ENCODE data around the gene KCNN1.

Gene KCNN1

DNA sequence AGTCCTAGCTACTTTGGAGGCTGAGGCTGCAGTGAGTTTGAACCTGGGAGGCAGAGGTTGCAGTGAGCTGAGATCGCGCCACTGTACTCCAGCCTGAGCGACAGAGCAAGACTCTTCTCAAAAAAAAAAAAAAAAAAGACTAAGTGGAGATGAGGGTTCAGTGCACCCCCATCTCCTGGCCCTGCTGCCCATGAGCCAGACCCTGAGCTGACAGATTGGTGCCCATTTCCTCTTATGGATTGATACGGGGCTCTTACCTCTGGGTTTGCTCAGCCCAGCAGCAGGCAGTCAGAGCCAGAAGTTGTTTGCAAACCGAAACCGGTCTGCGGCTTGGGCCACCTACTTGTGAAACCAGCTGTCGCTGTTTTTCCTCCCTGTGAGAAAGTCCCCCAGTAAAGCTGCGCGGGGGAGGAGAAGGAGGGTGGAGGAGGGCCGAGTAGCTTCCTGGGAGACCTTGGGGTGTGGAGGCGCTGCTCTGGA lies 78.0 kb downstream of the KCNN1 start:
- H3K4me3 ChIP-seq (ENCODE audit: low read depth, low read length), result peak overlapping the region; percentile 31
- no peaks in the 10 kb centered on the region for H3K27me3 ChIP-seq (ENCODE audit: insufficient read depth, low read depth, severe bottlenecking)
- TF ChIP-seq, protein P1, sequence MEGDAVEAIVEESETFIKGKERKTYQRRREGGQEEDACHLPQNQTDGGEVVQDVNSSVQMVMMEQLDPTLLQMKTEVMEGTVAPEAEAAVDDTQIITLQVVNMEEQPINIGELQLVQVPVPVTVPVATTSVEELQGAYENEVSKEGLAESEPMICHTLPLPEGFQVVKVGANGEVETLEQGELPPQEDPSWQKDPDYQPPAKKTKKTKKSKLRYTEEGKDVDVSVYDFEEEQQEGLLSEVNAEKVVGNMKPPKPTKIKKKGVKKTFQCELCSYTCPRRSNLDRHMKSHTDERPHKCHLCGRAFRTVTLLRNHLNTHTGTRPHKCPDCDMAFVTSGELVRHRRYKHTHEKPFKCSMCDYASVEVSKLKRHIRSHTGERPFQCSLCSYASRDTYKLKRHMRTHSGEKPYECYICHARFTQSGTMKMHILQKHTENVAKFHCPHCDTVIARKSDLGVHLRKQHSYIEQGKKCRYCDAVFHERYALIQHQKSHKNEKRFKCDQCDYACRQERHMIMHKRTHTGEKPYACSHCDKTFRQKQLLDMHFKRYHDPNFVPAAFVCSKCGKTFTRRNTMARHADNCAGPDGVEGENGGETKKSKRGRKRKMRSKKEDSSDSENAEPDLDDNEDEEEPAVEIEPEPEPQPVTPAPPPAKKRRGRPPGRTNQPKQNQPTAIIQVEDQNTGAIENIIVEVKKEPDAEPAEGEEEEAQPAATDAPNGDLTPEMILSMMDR (IDR thresholded peaks at IDR 0.05; ENCODE audit: low read depth, low read length), result no peak
- H3K27ac ChIP-seq, result peak overlapping the region; percentile 94
- peaks cover 11% of the 10 kb centered on the region for H3K9me3 ChIP-seq (ENCODE audit: severe bottlenecking)
- H3K36me3 ChIP-seq, result no peaks in the 10 kb centered on the region
- peak; percentile 96 for DNase-seq

GRCh38 chr19:18045307-18046050 lies 78.6 kb downstream of the KCNN1 start:
- Histone ChIP-seq H3K27me3 (ENCODE audit: insufficient read depth, low read depth, severe bottlenecking) (no peaks in the 10 kb centered on the region), H3K9me3 (ENCODE audit: severe bottlenecking) (peaks cover 11% of the 10 kb centered on the region), H3K4me3 (ENCODE audit: low read depth, low read length) (no peak overlapping the region), H3K27ac (peak overlapping the region; percentile 94), H3K36me3 (no peaks in the 10 kb centered on the region)
- no peak for DNase-seq
- TF ChIP-seq, protein P1 (IDR thresholded peaks at IDR 0.05; ENCODE audit: low read depth, low read length), result no peak

GRCh38 chr19:18046059-18046718 lies 79.3 kb downstream of the KCNN1 start:
- no peak overlapping the region for H3K4me3 ChIP-seq (ENCODE audit: low read depth, low read length)
- no peaks in the 10 kb centered on the region for H3K36me3 ChIP-seq
- peak; percentile 27 for DNase-seq
- H3K27me3 ChIP-seq (ENCODE audit: insufficient read depth, low read depth, severe bottlenecking), result no peaks in the 10 kb centered on the region
- TF ChIP-seq, protein P1 (IDR thresholded peaks at IDR 0.05; ENCODE audit: low read depth, low read length), result no peak
- H3K9me3 ChIP-seq (ENCODE audit: severe bottlenecking), result peaks cover 5% of the 10 kb centered on the region
- H3K27ac ChIP-seq, result peak overlapping the region; percentile 94

- no peak for DNase-seq
- Histone ChIP-seq H3K4me3 (ENCODE audit: low read depth, low read length) (no peak overlapping the region), H3K27ac (no peak overlapping the region), H3K36me3 (no peaks in the 10 kb centered on the region), H3K27me3 (ENCODE audit: insufficient read depth, low read depth, severe bottlenecking) (no peaks in the 10 kb centered on the region), H3K9me3 (ENCODE audit: severe bottlenecking) (no peaks in the 10 kb centered on the region)
- TF ChIP-seq, protein P1 (IDR thresholded peaks at IDR 0.05; ENCODE audit: low read depth, low read length), result no peak
Measured at GRCh38 chr19:18049385-18049784, 82.5 kb downstream of the KCNN1 start.

All from WERI-Rb-1 (cell line).